GM21515 (cell line): Measurements from ENCODE around the gene CAMKMT.
"Not testable (repeated sequence)": the region's sequence is repeated elsewhere in the genome, so short reads cannot be mapped to it uniquely, and the experiment has no call there.

Experiments used
- ATAC-seq: cut with Tn5 transposase; IDR thresholded peaks from one replicate; pipeline ENCODE4 v1.9.1; 2021; ENCODE audit not compliant: unreplicated experiment

CAMKMT gene

GRCh38 chr2:44358503-44358902 is 3.2 kb upstream of the CAMKMT start:
- no peak for ATAC-seq

GRCh38 chr2:44360749-44361329 is 908 bp upstream of the CAMKMT start:
- peak; percentile 11 for ATAC-seq

GRCh38 chr2:44362207-44363015 is 664 bp downstream of the CAMKMT start:
- peak; percentile 21 for ATAC-seq

- no peak for ATAC-seq
These were observed 2.9 kb downstream of the CAMKMT start for GRCh38 chr2:44364604-44365003.

- no peak for ATAC-seq
These were observed 5.8 kb downstream of the CAMKMT start for GRCh38 chr2:44367591-44367990.

GRCh38 chr2:44369392-44369791 is 7.6 kb downstream of the CAMKMT start:
- no peak for ATAC-seq

- no peak for ATAC-seq
These were observed 9.7 kb downstream of the CAMKMT start for GRCh38 chr2:44371445-44371844.

GRCh38 chr2:44372246-44372645 is 10.5 kb downstream of the CAMKMT start:
- ATAC-seq: no peak

GRCh38 chr2:44377486-44377885 is 15.7 kb downstream of the CAMKMT start:
- no peak for ATAC-seq

GRCh38 chr2:44385226-44385625 is 23.5 kb downstream of the CAMKMT start:
- not testable (repeated sequence) for ATAC-seq

GRCh38 chr2:44388877-44389276 is 27.1 kb downstream of the CAMKMT start:
- ATAC-seq: no peak

- ATAC-seq: no peak
These were observed 28.1 kb downstream of the CAMKMT start for GRCh38 chr2:44389895-44390294.

- ATAC-seq: no peak
These were observed 30.7 kb downstream of the CAMKMT start for GRCh38 chr2:44392338-44392943.

GRCh38 chr2:44397447-44398175 is 35.9 kb downstream of the CAMKMT start:
- no peak for ATAC-seq

GRCh38 chr2:44398243-44398897 is 36.6 kb downstream of the CAMKMT start:
- ATAC-seq: no peak

- no peak for ATAC-seq
These were observed 59.0 kb downstream of the CAMKMT start for GRCh38 chr2:44420725-44421124.

- ATAC-seq: no peak
These were observed 62.5 kb downstream of the CAMKMT start for GRCh38 chr2:44424211-44424610.

- ATAC-seq: no peak
These were observed 67.3 kb downstream of the CAMKMT start for GRCh38 chr2:44429034-44429433.

GRCh38 chr2:44430342-44430741 is 68.6 kb downstream of the CAMKMT start:
- ATAC-seq: no peak

- ATAC-seq: no peak
These were observed 72.1 kb downstream of the CAMKMT start for GRCh38 chr2:44433895-44434294.

GRCh38 chr2:44441200-44441599 is 79.5 kb downstream of the CAMKMT start:
- no peak for ATAC-seq
